ENCODE results near the gene IQCF5.

DNA sequence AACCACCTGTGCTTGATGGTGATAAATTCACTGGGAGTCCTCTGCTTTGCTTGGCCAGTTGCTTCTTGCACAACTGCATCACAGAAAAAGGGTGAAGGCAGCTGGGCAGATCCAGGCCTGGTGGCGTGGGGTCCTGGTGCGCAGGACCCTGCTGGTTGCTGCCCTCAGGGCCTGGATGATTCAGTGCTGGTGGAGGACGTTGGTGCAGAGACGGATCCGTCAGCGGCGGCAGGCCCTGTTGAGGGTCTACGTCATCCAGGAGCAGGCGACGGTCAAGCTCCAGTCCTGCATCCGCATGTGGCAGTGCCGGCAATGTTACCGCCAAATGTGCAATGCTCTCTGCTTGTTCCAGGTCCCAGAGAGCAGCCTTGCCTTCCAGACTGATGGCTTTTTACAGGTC is 45.1 kb downstream of the IQCF5 start:
- no peak for TF ChIP-seq POLR2A (IDR thresholded peaks at IDR 0.05; ENCODE audit: low read depth, low read length)
- TF ChIP-seq JUN (IDR thresholded peaks at IDR 0.05; ENCODE audit: borderline replicate concordance, insufficient read depth, insufficient read length, low read depth) = no peak
- TF ChIP-seq, protein P1, sequence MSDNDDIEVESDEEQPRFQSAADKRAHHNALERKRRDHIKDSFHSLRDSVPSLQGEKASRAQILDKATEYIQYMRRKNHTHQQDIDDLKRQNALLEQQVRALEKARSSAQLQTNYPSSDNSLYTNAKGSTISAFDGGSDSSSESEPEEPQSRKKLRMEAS (IDR thresholded peaks at IDR 0.05; ENCODE audit: insufficient read depth, insufficient read length) = no peak

All from endothelial cell of umbilical vein (primary cell).